ENCODE results near the gene COP1. TPM values are rescaled to one million over a fixed set of nuclear protein-coding genes. Genes with fewer than 3 reads are reported as not detected.

COP1 gene
- total and polyA plus RNA-seq, 2 donors (not counting 1 experiment from before 2014, with no cell fraction given): 18.7 to 68.5 TPM

DNA sequence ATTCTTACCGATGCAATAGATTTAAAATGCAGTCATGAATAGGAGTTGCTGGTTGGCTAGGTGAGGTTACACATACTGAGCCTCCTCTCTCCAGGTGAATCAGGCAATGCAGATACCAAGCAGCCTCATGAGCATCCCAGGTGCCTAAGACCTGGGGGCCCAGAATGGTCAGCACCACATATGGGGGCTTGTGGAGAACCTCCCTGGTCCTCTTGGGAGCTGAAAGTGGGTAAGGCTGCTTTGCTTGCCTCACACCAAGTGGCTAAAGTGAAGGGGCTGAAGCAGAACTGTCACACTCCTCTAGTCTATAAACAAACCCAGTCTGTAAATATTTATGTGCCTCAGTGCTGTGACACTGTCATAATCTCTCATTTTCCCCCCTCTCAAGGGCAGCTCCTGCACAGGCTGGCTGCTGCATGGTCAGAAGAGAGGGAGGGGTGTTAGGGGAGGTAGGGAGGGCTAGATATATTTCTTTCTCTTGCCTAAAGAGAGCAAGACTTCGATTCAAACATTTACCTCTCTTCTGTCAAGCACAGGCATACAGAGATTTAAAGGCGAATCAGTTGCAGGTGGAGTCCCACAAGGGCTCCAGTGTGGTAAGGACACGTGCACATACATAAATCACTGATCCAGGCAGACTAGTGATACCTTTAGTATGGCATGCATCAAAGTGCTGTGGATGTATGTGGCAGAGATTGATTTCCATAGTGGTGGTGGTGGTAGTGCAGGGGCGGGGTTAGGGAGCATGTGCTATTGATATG is 305.8 kb downstream of the COP1 start:
- 93% methylated on average over 3 of the region's 5 CpGs for WGBS (ENCODE audit: insufficient coverage)
- Mint-ChIP-seq H3K9me3 (ENCODE audit: insufficient read depth) (no peaks in the 10 kb centered on the region), H3K27ac (no peak overlapping the region), H3K27me3 (no peaks in the 10 kb centered on the region), H3K4me3 (no peak overlapping the region), H3K4me1 (no peaks in the 10 kb centered on the region)
- Histone ChIP-seq H3K9ac (ENCODE audit: low read length) (no peak overlapping the region), H3K79me2 (ENCODE audit: control insufficient read depth, insufficient read depth, low read length) (no peaks in the 10 kb centered on the region), H3K4me2 (replicated peaks; ENCODE audit: low read depth, low read length, poor library complexity, severe bottlenecking) (no peak overlapping the region), H3K36me3 (replicated peaks in 1 of 2; ENCODE audit: control extremely low read depth in 1 of 2, control insufficient read depth in 1 of 2, extremely low read depth in 1 of 2, insufficient read depth in 2 of 2, low read length in 1 of 2) (no peaks in the 10 kb centered on the region), H3K27me3 (replicated peaks in 1 of 4; ENCODE audit: control extremely low read depth in 1 of 4, control insufficient read depth in 3 of 4, insufficient read depth in 4 of 4, low read length in 3 of 4) (no peaks in the 10 kb centered on the region), H3K4me1 (ENCODE audit: control insufficient read depth in 2 of 2, insufficient read depth in 2 of 2, low read length in 2 of 2) (no peaks in the 10 kb centered on the region), H2AFZ (ENCODE audit: insufficient read depth, low read depth, low read length, poor library complexity, severe bottlenecking) (no peak overlapping the region), H3K9me3 (ENCODE audit: control extremely low read depth in 1 of 3, control insufficient read depth in 2 of 3, insufficient read depth in 1 of 3, low read length in 2 of 3) (no peaks in the 10 kb centered on the region), H3K27ac (ENCODE audit: low read length in 2 of 2) (no peak overlapping the region), H4K20me1 (ENCODE audit: control insufficient read depth, insufficient read depth, low read length, poor library complexity, severe bottlenecking) (no peaks in the 10 kb centered on the region), H3K4me3 (ENCODE audit: control extremely low read depth in 1 of 5, extremely low read depth in 1 of 5, insufficient read depth in 1 of 5, low read depth in 2 of 5, low read length in 4 of 5) (no peak overlapping the region)
- CTCF ChIA-PET: no interaction called here
- intact Hi-C loops (cut with micrococcal nuclease): no loop called here
- TF ChIP-seq, protein P1, sequence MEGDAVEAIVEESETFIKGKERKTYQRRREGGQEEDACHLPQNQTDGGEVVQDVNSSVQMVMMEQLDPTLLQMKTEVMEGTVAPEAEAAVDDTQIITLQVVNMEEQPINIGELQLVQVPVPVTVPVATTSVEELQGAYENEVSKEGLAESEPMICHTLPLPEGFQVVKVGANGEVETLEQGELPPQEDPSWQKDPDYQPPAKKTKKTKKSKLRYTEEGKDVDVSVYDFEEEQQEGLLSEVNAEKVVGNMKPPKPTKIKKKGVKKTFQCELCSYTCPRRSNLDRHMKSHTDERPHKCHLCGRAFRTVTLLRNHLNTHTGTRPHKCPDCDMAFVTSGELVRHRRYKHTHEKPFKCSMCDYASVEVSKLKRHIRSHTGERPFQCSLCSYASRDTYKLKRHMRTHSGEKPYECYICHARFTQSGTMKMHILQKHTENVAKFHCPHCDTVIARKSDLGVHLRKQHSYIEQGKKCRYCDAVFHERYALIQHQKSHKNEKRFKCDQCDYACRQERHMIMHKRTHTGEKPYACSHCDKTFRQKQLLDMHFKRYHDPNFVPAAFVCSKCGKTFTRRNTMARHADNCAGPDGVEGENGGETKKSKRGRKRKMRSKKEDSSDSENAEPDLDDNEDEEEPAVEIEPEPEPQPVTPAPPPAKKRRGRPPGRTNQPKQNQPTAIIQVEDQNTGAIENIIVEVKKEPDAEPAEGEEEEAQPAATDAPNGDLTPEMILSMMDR (IDR thresholded peaks at IDR 0.05): no peak
- TF ChIP-seq EZH2 (IDR thresholded peaks at IDR 0.05; ENCODE audit: borderline replicate concordance, insufficient read depth, low read depth, low read length, poor library complexity, severe bottlenecking): no peak
- DNase-seq (no peak), ATAC-seq (ENCODE audit: low read depth) (no peak)
- POLR2A ChIA-PET: no interaction called here

DNA sequence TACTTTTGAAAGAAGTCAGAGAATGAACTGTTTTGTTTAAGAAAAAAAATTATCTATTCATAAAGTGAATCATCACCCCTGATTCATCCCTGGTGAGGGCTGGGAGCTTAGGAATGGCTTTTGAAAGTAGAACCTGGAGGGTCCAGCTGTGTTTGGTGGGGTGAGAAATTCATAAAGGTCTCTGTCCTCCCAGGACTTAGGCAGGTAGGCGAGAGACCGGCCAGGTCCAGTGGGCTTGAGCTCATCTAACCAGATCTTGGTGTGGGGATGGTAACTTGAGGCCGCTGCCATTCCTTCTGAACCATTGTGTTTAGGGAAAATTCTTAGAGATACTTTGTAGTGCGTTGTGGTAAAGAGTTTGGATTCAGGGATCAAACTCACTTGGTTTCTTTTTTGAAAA is 306.9 kb downstream of the COP1 start:
- no peak for DNase-seq
- H2AFZ ChIP-seq (ENCODE audit: insufficient read depth, low read depth, low read length, poor library complexity, severe bottlenecking): no peak overlapping the region
- WGBS (ENCODE audit: insufficient coverage): 100% methylated on average over 3 of the region's 4 CpGs
- H3K27me3 ChIP-seq (replicated peaks in 1 of 4; ENCODE audit: control extremely low read depth in 1 of 4, control insufficient read depth in 3 of 4, insufficient read depth in 4 of 4, low read length in 3 of 4): no peaks in the 10 kb centered on the region
- H3K4me3 ChIP-seq (ENCODE audit: control extremely low read depth in 1 of 5, extremely low read depth in 1 of 5, insufficient read depth in 1 of 5, low read depth in 2 of 5, low read length in 4 of 5): no peak overlapping the region
- H3K4me2 ChIP-seq (replicated peaks; ENCODE audit: low read depth, low read length, poor library complexity, severe bottlenecking): no peak overlapping the region
- H3K4me1 ChIP-seq (ENCODE audit: control insufficient read depth in 2 of 2, insufficient read depth in 2 of 2, low read length in 2 of 2): no peaks in the 10 kb centered on the region
- no peaks in the 10 kb centered on the region for H3K4me1 Mint-ChIP-seq
- H4K20me1 ChIP-seq (ENCODE audit: control insufficient read depth, insufficient read depth, low read length, poor library complexity, severe bottlenecking): no peaks in the 10 kb centered on the region
- no peak overlapping the region for H3K9ac ChIP-seq (ENCODE audit: low read length)
- no peak for ATAC-seq (ENCODE audit: low read depth)
- H3K36me3 ChIP-seq (replicated peaks in 1 of 2; ENCODE audit: control extremely low read depth in 1 of 2, control insufficient read depth in 1 of 2, extremely low read depth in 1 of 2, insufficient read depth in 2 of 2, low read length in 1 of 2): no peaks in the 10 kb centered on the region
- no peak overlapping the region for H3K27ac ChIP-seq (ENCODE audit: low read length in 2 of 2)
- no peaks in the 10 kb centered on the region for H3K9me3 Mint-ChIP-seq (ENCODE audit: insufficient read depth)
- POLR2A ChIA-PET: no interaction called here
- intact Hi-C loops (cut with micrococcal nuclease): no loop called here
- no peak overlapping the region for H3K4me3 Mint-ChIP-seq
- no peaks in the 10 kb centered on the region for H3K27me3 Mint-ChIP-seq
- no peaks in the 10 kb centered on the region for H3K79me2 ChIP-seq (ENCODE audit: control insufficient read depth, insufficient read depth, low read length)
- TF ChIP-seq EZH2 (IDR thresholded peaks at IDR 0.05; ENCODE audit: borderline replicate concordance, insufficient read depth, low read depth, low read length, poor library complexity, severe bottlenecking): no peak
- TF ChIP-seq, protein P1 (IDR thresholded peaks at IDR 0.05): no peak
- no peak overlapping the region for H3K27ac Mint-ChIP-seq
- H3K9me3 ChIP-seq (ENCODE audit: control extremely low read depth in 1 of 3, control insufficient read depth in 2 of 3, insufficient read depth in 1 of 3, low read length in 2 of 3): peaks cover 0 to 5% (median 0%) of the 10 kb centered on the region in 3 donors
- CTCF ChIA-PET: no interaction called here
